GM10847 (cell line): ENCODE measurements around the gene ATP8B3.

Experiments
- POLR2A ChIP-seq: IDR thresholded peaks from 2 replicates; pipeline ENCODE4 v1.6.1; 2011; ENCODE audit not compliant: insufficient read length; ENCODE audit errors: extremely low read depth

ATP8B3 gene

GRCh38 chr19:1828279-1829238 is 16.5 kb upstream of the ATP8B3 start:
- no peak for TF ChIP-seq POLR2A

- TF ChIP-seq POLR2A = no peak
Measured at GRCh38 chr19:1827566-1828278, 15.6 kb upstream of the ATP8B3 start.

GRCh38 chr19:1826557-1827521 is 14.8 kb upstream of the ATP8B3 start:
- TF ChIP-seq POLR2A = no peak

DNA sequence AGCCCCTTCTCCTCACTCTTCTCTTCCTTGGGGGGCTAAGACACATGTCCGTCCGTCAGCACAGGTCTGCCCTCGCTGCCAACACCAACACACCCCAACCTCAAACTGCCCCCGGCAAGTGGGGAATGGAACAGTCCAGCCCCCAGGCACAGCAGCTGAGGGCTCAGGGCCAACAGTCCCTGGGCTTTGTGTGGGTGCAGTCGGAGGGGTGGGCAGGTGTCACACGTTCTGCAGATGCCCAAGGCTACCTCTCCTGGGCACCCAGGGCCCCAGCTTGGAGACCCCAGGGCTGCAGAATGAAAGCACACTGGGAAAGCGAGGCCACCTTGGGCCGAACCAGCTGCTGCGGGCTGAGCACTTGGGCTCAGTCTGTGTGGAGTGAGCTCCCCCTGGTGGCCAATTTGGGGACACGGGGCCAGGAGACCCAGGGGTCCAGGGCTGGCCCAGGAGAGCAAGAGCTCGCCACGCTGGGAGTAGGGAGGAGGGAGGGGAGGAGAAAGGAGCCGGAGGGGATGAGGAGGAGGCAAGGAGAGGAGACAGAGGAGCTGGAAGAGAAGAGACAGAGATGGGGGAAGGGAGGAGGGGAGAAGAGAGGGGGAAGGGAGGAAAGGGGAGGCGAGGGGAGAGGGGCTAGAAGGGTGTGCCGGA is 14.0 kb upstream of the ATP8B3 start:
- TF ChIP-seq POLR2A = no peak

DNA sequence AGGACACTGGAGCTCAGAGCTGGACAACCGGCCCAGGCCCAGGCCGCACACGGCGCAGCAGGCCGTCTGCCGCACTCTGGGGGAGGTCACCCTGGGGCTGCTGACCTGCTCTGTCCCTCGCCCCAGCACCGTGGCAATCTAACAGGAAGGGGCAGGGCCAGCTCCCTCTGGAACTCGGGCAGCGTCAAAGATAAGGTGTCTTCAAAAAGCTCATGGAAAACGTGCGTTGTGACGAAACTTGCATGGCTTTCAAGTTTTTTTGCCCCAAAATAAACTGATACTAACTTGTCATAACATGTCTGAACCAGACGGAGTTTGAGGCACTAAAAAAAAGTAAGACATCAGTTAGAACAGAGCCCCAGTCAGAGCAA is 12.2 kb upstream of the ATP8B3 start:
- no peak for TF ChIP-seq POLR2A

- no peak for TF ChIP-seq POLR2A
Measured at GRCh38 chr19:1823539-1824251, 11.6 kb upstream of the ATP8B3 start.

DNA sequence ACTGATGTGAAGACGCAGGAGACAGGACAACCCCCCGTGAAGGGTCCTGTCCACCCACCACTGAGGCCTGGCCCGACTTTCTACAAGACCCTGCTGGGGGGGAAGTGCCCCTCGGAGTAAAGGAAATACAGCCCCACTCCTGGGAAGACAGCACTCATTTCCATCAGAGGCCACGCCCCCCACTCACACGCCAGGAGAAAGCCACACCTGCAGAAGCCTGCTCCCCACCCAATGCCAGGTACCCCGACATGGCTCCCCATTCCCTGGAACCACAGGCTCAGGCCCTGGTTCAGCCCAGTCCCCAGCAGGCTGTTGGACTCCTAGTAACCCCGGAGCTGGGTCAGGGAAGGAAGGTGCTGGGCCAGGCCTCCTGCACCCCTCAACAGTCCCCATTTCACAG is 10.9 kb upstream of the ATP8B3 start:
- TF ChIP-seq POLR2A = no peak

DNA sequence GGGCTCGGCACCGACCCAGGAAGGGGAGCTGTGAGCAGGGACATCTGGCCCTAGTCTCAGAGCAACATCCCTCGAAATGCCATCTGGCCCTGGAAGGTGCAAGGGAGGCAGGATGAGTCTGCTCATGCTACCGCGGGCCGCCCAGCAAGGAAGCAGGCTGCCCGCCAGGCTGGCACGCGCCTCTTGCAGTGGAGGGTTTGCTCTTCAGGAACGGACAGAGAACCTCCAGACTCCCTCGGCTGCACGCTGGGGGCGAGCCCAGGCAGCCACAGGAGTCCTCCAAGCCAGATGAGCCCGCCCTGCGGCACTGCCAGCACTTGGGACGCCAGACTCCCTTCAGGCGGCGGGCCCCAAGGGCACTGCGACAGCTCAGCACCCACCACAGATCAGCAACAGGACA is 10.1 kb upstream of the ATP8B3 start:
- no peak for TF ChIP-seq POLR2A

GRCh38 chr19:1819341-1820255 is 7.5 kb upstream of the ATP8B3 start:
- TF ChIP-seq POLR2A = no peak

GRCh38 chr19:1818549-1819195 is 6.6 kb upstream of the ATP8B3 start:
- no peak for TF ChIP-seq POLR2A

- no peak for TF ChIP-seq POLR2A
Measured at GRCh38 chr19:1817553-1818179, 5.6 kb upstream of the ATP8B3 start.

- TF ChIP-seq POLR2A = no peak
Measured at GRCh38 chr19:1816530-1817298, 4.6 kb upstream of the ATP8B3 start.
